Erythroblast (primary cell): ENCODE results near the gene NEDD4.

Source experiments
- GATA1 ChIP-seq: IDR thresholded peaks from 2 replicates; pipeline ENCODE4 v1.6.1; 2011; ENCODE audit warnings: low read depth, mild to moderate bottlenecking, control low read depth, low read length, moderate library complexity
- POLR2A ChIP-seq: IDR thresholded peaks from 2 replicates; pipeline ENCODE4 v1.6.1; 2011; ENCODE audit warnings: mild to moderate bottlenecking, low read length

DNA sequence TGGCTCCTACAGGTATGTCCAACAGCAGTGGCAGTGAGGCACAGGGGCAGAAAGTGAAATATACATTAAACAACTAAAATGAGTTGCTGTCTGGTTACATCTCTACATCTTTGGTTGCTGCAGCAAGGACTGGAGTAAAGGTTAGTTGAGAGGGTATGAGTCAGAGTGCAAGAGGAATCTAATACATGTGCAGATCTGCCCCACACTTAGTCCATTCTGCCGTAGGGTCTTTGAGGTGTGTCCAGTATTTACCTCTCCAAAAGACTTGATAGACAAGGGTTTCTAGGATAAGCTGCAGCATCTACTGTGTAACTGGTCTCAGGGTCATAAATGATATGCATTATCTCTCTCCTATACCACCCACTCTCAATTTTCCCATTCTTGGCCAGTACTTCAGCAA is 6.2 kb upstream of the NEDD4 start:
- TF ChIP-seq POLR2A (no peak), GATA1 (no peak)
